Tibial artery (tissue), 4 donors: ENCODE measurements around the gene VHLL.

Experiments used
- DNase-seq, 2 donors: peaks; one replicate each; pipeline ENCODE4 v3.0.0-alpha.2; 2019
- H3K27ac ChIP-seq, 2 donors: fragments of 200-600 bp; sonication (generic) in 1 of 2; 1 replicate in 1 of 2; 2 replicates in 1 of 2; pipeline ENCODE4 v1.5.1; 2018 to 2019; ENCODE audit warnings: mild to moderate bottlenecking in 1 of 2
- H3K27me3 ChIP-seq, 2 donors: fragments of 200-600 bp; sonication (generic) in 1 of 2; one replicate each; pipeline versions ENCODE4 v1.5.1 to v1.6.0; 2016 to 2019
- H3K36me3 ChIP-seq, 3 donors: fragments of 200-600 bp; sonication (generic) in 2 of 3; one replicate each; pipeline ENCODE4 v1.5.1; 2016 to 2019; ENCODE audit warnings: mild to moderate bottlenecking in 2 of 3
- H3K4me1 ChIP-seq, 4 donors: fragments of 200-600 bp; sonication (generic) in 2 of 4; 1 replicate in 3 of 4; 2 replicates in 1 of 4; pipeline ENCODE4 v1.5.1; 2016 to 2019
- H3K4me3 ChIP-seq, 2 donors: fragments of 200-600 bp; sonication (generic) in 1 of 2; 1 replicate in 1 of 2; 2 replicates in 1 of 2; pipeline ENCODE4 v1.5.1; 2018 to 2019; ENCODE audit warnings: mild to moderate bottlenecking in 2 of 2
- H3K9me3 ChIP-seq, 3 donors: fragments of 200-600 bp; sonication (generic) in 1 of 3; one replicate each; pipeline ENCODE4 v1.5.1; 2016 to 2019
- intact Hi-C: fragments of 100-400 bp; cut with DNase I; formaldehyde crosslinking; loops from one replicate; pipeline ENCODE4 v1.15.0; 2023; ENCODE audit warnings: low total_unique reads
- TF ChIP-seq, protein P1 (sequence below), 2 experiments: fragments of 200-600 bp in 1 of 2; fragments of 450-650 bp in 1 of 2; IDR thresholded peaks; one replicate each; pipeline ENCODE4 v1.5.1; 2017 to 2019; ENCODE audit warnings: antibody characterized with exemption in 2 of 2, mild to moderate bottlenecking in 1 of 2, moderate library complexity in 1 of 2

Gene VHLL

GRCh38 chr1:156289857-156290256 is 9.2 kb downstream of the VHLL start:
- Histone ChIP-seq H3K4me1 (peaks cover 0 to 36% (median 20%) of the 10 kb centered on the region in 4 donors), H3K27me3 (no peaks in the 10 kb centered on the region), H3K27ac (no peak overlapping the region), H3K36me3 (peaks cover 0 to 25% (median 13%) of the 10 kb centered on the region in 3 donors), H3K4me3 (no peak overlapping the region), H3K9me3 (no peaks in the 10 kb centered on the region)
- DNase-seq: no peak
- intact Hi-C loops: no loop called here
- TF ChIP-seq, protein P1, sequence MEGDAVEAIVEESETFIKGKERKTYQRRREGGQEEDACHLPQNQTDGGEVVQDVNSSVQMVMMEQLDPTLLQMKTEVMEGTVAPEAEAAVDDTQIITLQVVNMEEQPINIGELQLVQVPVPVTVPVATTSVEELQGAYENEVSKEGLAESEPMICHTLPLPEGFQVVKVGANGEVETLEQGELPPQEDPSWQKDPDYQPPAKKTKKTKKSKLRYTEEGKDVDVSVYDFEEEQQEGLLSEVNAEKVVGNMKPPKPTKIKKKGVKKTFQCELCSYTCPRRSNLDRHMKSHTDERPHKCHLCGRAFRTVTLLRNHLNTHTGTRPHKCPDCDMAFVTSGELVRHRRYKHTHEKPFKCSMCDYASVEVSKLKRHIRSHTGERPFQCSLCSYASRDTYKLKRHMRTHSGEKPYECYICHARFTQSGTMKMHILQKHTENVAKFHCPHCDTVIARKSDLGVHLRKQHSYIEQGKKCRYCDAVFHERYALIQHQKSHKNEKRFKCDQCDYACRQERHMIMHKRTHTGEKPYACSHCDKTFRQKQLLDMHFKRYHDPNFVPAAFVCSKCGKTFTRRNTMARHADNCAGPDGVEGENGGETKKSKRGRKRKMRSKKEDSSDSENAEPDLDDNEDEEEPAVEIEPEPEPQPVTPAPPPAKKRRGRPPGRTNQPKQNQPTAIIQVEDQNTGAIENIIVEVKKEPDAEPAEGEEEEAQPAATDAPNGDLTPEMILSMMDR (IDR thresholded peaks at IDR 0.05): no peak

DNA sequence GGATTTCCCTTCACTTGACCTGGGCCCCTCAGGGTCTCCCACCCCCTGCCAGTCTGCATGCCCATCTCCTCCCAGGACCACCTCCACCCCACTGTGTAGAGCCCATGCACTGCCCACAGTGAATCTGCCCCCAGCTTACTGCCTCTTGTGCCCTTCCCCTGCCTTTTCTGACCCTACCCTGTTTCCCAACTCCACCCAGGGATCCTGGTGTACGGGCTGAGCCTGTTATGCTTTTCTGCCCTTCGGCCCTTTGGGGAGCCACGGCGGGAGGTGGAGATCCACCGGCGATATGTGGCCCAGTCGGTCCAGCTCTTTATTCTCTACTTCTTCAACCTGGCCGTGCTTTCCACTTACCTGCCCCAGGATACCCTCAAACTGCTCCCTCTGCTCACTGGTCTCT is 13.0 kb downstream of the VHLL start:
- Histone ChIP-seq H3K27me3 (no peaks in the 10 kb centered on the region), H3K36me3 (peaks cover 0 to 20% (median 13%) of the 10 kb centered on the region in 3 donors), H3K9me3 (no peaks in the 10 kb centered on the region), H3K27ac (no peak overlapping the region), H3K4me3 (no peak overlapping the region), H3K4me1 (peaks cover 0 to 44% (median 21%) of the 10 kb centered on the region in 4 donors)
- no peak for DNase-seq
- TF ChIP-seq, protein P1 (IDR thresholded peaks at IDR 0.05): no peak
- intact Hi-C loops: no loop called here

- no peak overlapping the region for H3K4me3 ChIP-seq
- no peaks in the 10 kb centered on the region for H3K27me3 ChIP-seq
- H3K27ac ChIP-seq: no peak overlapping the region
- H3K36me3 ChIP-seq: peaks cover 0 to 20% (median 13%) of the 10 kb centered on the region in 3 donors
- TF ChIP-seq, protein P1 (IDR thresholded peaks at IDR 0.05): no peak
- DNase-seq: no peak
- H3K9me3 ChIP-seq: no peaks in the 10 kb centered on the region
- H3K4me1 ChIP-seq: peaks cover 0 to 45% (median 22%) of the 10 kb centered on the region in 4 donors
- intact Hi-C loops: loop anchor here (2.0 kb wide), 1 partner anchor 55 kb away; no protein-coding TSS in a partner anchor
These were observed 13.7 kb downstream of the VHLL start for GRCh38 chr1:156285437-156285836.

DNA sequence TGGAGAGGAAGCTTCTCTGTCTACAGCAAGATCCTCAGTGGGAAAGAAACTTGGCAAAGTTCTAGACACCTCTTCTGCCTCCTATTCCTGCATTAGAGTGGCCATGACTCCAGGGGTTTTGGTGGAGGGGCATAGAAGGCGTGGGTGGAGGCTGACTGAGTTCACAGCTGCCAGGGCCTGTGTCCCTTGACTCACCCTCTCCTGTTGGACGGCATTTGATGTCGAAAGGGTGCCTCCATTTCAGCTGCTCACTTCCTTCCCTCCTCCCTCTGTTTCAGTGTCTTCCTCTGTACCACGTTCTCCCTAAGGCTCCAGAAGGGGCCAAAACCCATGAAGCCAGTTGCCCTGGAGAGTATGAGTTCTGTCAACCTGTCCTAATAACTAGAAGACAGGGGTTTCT is 14.3 kb downstream of the VHLL start:
- Histone ChIP-seq H3K4me1 (peaks cover 0 to 50% (median 22%) of the 10 kb centered on the region in 4 donors), H3K27ac (no peak overlapping the region), H3K27me3 (no peaks in the 10 kb centered on the region), H3K4me3 (no peak overlapping the region), H3K36me3 (peaks cover 0 to 20% (median 12%) of the 10 kb centered on the region in 3 donors), H3K9me3 (no peaks in the 10 kb centered on the region)
- no peak for DNase-seq
- TF ChIP-seq, protein P1 (IDR thresholded peaks at IDR 0.05): no peak
- intact Hi-C loops: loop anchor here (2.0 kb wide), 1 partner anchor 56 kb away; no protein-coding TSS in a partner anchor

GRCh38 chr1:156284112-156284511 is 15.0 kb downstream of the VHLL start, which contains the start of gene TMEM79:
Gene TMEM79, plus strand, starts transcription at chr1:156284325. Its CDS starts 902 bp downstream, at chr1:156285227.
- TF ChIP-seq, protein P1 (IDR thresholded peaks at IDR 0.05): no peak
- peak within 1 kb of the TSS; percentile 77 to 94 for H3K4me3 ChIP-seq
- peaks cover 0 to 52% (median 22%) of the 10 kb centered on the region in 4 donors for H3K4me1 ChIP-seq
- H3K9me3 ChIP-seq: no peaks in the 10 kb centered on the region
- intact Hi-C loops: loop anchor here (2.0 kb wide), 1 partner anchor 57 kb away; no protein-coding TSS in a partner anchor
- H3K27me3 ChIP-seq: no peaks in the 10 kb centered on the region
- no peak for DNase-seq
- H3K36me3 ChIP-seq: peaks cover 0 to 22% (median 9%) of the 10 kb centered on the region in 3 donors
- H3K27ac ChIP-seq: peak within 1 kb of the TSS; percentile 84 to 90
